AG04450 (cell line): ENCODE measurements around the gene CSKMT. TPM values are rescaled to one million over a fixed set of nuclear protein-coding genes. Genes with fewer than 3 reads are reported as not detected.

Source experiments
- CTCF ChIA-PET: fragments of 300-600, 350-600 bp; formaldehyde crosslinking; extraction: SDS; loops from one replicate; lab custom pipeline; 2022; ENCODE audit warnings: antibody characterized with exemption, inconsistent platforms; lab: Charles Lee
- POLR2A ChIA-PET: fragments of 350-600 bp; formaldehyde crosslinking; extraction: SDS; loops from one replicate; lab custom pipeline; 2021; ENCODE audit warnings: antibody characterized with exemption, inconsistent platforms; lab: Yijun Ruan, JAX
- DNase-seq: peaks from one replicate; pipeline ENCODE4 v3.0.0-alpha.2; 2011; ENCODE audit warnings: low read depth, low spot score
- H3K27ac ChIP-seq: one replicate; pipeline ENCODE4 v1.5.1; 2012; ENCODE audit warnings: low read depth, low read length, control low read depth
- H3K27me3 ChIP-seq: one replicate; pipeline ENCODE4 v1.6.0; 2012; ENCODE audit warnings: low read length; ENCODE audit not compliant: control insufficient read depth, insufficient read depth
- H3K4me3 ChIP-seq: 2 replicates; pipeline ENCODE4 v1.5.1; 2011; ENCODE audit warnings: mild to moderate bottlenecking, low read depth, low read length, control low read depth
- H3K9me3 ChIP-seq: 2 replicates; pipeline ENCODE4 v1.5.1; 2012; ENCODE audit warnings: low read length; ENCODE audit not compliant: control insufficient read depth, insufficient read depth
- polyA plus RNA-seq: library from polyadenylated mRNA; depleted of rRNA; stranded (reverse); fragments of >200 nt; gene quantifications from 2 replicates; pipeline ENCODE4 v1.2.3, GENCODE V29; 2011
- TF ChIP-seq, protein P1 (sequence below): IDR thresholded peaks from 2 replicates; pipeline ENCODE4 v1.5.1; 2011; ENCODE audit warnings: low read depth, low read length, control low read depth, inconsistent platforms

CSKMT gene
- polyA plus RNA-seq, 1 experiment: 4.6 TPM

- TF ChIP-seq, protein P1, sequence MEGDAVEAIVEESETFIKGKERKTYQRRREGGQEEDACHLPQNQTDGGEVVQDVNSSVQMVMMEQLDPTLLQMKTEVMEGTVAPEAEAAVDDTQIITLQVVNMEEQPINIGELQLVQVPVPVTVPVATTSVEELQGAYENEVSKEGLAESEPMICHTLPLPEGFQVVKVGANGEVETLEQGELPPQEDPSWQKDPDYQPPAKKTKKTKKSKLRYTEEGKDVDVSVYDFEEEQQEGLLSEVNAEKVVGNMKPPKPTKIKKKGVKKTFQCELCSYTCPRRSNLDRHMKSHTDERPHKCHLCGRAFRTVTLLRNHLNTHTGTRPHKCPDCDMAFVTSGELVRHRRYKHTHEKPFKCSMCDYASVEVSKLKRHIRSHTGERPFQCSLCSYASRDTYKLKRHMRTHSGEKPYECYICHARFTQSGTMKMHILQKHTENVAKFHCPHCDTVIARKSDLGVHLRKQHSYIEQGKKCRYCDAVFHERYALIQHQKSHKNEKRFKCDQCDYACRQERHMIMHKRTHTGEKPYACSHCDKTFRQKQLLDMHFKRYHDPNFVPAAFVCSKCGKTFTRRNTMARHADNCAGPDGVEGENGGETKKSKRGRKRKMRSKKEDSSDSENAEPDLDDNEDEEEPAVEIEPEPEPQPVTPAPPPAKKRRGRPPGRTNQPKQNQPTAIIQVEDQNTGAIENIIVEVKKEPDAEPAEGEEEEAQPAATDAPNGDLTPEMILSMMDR: no peak
- no peaks in the 10 kb centered on the region for H3K9me3 ChIP-seq
- ChIA-PET POLR2A (interaction anchor here (0.6 to 2.7 kb wide), 6 partner anchors 18 to 171 kb away, joined by 3 to 17 read pairs (median 9); partner anchors contain the start of genes C11orf98, CSKMT, HNRNPUL2 and LRRN4CL), CTCF (interaction anchor here (0.5 to 1.3 kb wide), 2 partner anchors 12 to 17 kb away, joined by 3 to 4 read pairs; no protein-coding TSS in a partner anchor)
- H3K27me3 ChIP-seq: no peaks in the 10 kb centered on the region
- peak; percentile 93 for DNase-seq
- H3K27ac ChIP-seq: peak overlapping the region; percentile 91
- H3K4me3 ChIP-seq: peak overlapping the region; percentile 52
These were observed 44.3 kb downstream of the CSKMT start for GRCh38 chr11:62709247-62710000.

- peak overlapping the region; percentile 52 for H3K4me3 ChIP-seq
- no peaks in the 10 kb centered on the region for H3K27me3 ChIP-seq
- H3K9me3 ChIP-seq: no peaks in the 10 kb centered on the region
- no peak for DNase-seq
- POLR2A ChIA-PET: interaction anchor here (1.0 to 2.7 kb wide), 5 partner anchors 17 to 171 kb away, joined by 3 to 17 read pairs (median 10); partner anchors contain the start of genes C11orf98, CSKMT, HNRNPUL2 and LRRN4CL
- TF ChIP-seq, protein P1: no peak
- peak overlapping the region; percentile 91 for H3K27ac ChIP-seq
- CTCF ChIA-PET: interaction anchor here (0.5 kb wide), 1 partner anchor 12 kb away, joined by 3 read pairs; no protein-coding TSS in a partner anchor
These were observed 44.9 kb downstream of the CSKMT start for GRCh38 chr11:62710001-62710345.

- Histone ChIP-seq H3K27me3 (no peaks in the 10 kb centered on the region), H3K9me3 (no peaks in the 10 kb centered on the region; the same call in 1 of the 2 replicates), H3K4me3 (no peak overlapping the region), H3K27ac (peak overlapping the region; percentile 12)
- CTCF ChIA-PET: no interaction called here
- DNase-seq: no peak
- POLR2A ChIA-PET: interaction anchor here (0.7 to 1.7 kb wide), 2 partner anchors 15 to 55 kb away, joined by 4 to 6 read pairs; partner anchors contain the start of gene HNRNPUL2
- TF ChIP-seq, protein P1: no peak
These were observed 47.2 kb downstream of the CSKMT start for GRCh38 chr11:62712276-62712812.

DNA sequence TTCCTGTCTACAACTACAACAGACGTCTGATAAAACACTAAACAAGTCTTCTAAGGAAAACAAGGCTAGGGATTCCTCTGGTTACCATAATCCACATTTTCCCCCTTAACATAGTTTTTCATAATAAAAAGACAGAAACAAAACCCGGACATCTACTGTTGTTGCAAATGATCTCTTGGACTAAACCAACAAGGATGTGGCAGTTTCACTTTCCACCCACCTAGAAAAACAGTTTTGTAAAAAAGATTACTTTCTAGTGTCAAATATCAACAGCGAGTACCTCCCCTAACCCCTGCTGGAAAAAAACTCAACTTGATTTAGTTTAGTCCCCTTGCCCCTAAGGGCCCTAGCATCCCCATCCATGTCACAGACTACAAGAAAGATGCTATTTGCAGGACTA, 47.7 kb downstream of the CSKMT start:
- no peaks in the 10 kb centered on the region; the same call in 1 of the 2 replicates for H3K9me3 ChIP-seq
- H3K27me3 ChIP-seq: no peaks in the 10 kb centered on the region
- no peak overlapping the region for H3K4me3 ChIP-seq
- ChIA-PET POLR2A (interaction anchor here (0.7 to 1.7 kb wide), 2 partner anchors 15 to 55 kb away, joined by 4 to 6 read pairs; partner anchors contain the start of gene HNRNPUL2), CTCF (no interaction called here)
- TF ChIP-seq, protein P1: no peak
- peak overlapping the region; percentile 52 for H3K27ac ChIP-seq
- DNase-seq: no peak
